HL-60 (cell line): ENCODE data around the gene CNPY2.

Experiments used
- GABPA ChIP-seq: IDR thresholded peaks from 2 replicates; pipeline ENCODE4 v1.6.1; 2012; ENCODE audit warnings: low read depth
- POLR2AphosphoS5 ChIP-seq: IDR thresholded peaks from 2 replicates; pipeline ENCODE4 v1.6.1; 2012; ENCODE audit warnings: low read depth
- TF ChIP-seq, protein P1 (sequence below): IDR thresholded peaks from one replicate; pipeline ENCODE4 v1.5.1; 2011; ENCODE audit warnings: low read length, control low read depth, inconsistent platforms; ENCODE audit not compliant: insufficient read depth
- TF ChIP-seq, protein P2 (sequence below): IDR thresholded peaks from 2 replicates; pipeline ENCODE4 v1.6.1; 2012; ENCODE audit warnings: low read depth; ENCODE audit not compliant: insufficient replicate concordance

DNA sequence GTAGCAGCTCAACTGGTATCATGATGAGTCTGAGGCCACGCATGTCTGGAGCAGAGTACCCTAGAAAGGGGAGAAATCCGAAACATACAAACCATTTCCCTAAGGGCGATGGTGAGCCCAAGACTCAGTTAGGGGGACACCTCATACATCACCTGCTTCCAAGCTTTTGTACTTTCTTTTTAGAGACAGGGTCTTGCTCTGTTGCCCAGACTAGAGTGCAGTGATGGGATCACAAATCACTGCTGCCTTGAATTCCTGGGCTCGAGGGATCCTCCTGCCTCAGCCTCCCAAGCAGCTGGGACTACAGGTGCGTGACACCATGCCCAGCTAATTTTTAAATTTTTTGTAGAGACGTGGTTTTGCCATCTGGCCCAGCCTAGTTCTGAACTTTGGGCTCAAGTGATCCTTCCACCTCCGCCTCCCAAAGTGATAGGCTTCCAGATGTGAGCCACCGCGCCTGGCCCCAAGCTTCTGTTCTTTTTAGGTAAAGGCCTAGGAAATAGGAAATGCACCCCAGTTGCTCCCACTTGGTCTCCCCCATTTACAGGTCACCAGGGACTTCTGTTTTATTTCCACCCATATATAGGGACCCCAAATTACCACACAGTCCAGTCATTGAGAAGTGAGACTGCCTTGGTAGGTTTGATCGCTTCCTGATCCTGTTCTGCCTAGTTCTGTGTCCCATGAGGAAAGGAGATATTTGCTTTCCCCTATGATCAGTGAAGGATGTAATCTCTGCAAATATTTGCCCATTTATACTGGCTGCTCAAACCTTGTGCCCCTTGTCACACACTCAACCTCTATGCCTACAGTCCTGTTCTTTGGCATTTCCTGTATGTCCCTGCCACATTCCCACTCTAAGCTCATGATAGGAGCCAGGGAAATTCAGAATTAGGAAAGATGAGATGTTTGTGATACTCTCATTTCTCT is 46.6 kb upstream of the CNPY2 start, which contains the start of gene APOF:
- TF ChIP-seq, protein P1, sequence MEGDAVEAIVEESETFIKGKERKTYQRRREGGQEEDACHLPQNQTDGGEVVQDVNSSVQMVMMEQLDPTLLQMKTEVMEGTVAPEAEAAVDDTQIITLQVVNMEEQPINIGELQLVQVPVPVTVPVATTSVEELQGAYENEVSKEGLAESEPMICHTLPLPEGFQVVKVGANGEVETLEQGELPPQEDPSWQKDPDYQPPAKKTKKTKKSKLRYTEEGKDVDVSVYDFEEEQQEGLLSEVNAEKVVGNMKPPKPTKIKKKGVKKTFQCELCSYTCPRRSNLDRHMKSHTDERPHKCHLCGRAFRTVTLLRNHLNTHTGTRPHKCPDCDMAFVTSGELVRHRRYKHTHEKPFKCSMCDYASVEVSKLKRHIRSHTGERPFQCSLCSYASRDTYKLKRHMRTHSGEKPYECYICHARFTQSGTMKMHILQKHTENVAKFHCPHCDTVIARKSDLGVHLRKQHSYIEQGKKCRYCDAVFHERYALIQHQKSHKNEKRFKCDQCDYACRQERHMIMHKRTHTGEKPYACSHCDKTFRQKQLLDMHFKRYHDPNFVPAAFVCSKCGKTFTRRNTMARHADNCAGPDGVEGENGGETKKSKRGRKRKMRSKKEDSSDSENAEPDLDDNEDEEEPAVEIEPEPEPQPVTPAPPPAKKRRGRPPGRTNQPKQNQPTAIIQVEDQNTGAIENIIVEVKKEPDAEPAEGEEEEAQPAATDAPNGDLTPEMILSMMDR: no peak
- TF ChIP-seq POLR2AphosphoS5: no peak
- TF ChIP-seq, protein P2, sequence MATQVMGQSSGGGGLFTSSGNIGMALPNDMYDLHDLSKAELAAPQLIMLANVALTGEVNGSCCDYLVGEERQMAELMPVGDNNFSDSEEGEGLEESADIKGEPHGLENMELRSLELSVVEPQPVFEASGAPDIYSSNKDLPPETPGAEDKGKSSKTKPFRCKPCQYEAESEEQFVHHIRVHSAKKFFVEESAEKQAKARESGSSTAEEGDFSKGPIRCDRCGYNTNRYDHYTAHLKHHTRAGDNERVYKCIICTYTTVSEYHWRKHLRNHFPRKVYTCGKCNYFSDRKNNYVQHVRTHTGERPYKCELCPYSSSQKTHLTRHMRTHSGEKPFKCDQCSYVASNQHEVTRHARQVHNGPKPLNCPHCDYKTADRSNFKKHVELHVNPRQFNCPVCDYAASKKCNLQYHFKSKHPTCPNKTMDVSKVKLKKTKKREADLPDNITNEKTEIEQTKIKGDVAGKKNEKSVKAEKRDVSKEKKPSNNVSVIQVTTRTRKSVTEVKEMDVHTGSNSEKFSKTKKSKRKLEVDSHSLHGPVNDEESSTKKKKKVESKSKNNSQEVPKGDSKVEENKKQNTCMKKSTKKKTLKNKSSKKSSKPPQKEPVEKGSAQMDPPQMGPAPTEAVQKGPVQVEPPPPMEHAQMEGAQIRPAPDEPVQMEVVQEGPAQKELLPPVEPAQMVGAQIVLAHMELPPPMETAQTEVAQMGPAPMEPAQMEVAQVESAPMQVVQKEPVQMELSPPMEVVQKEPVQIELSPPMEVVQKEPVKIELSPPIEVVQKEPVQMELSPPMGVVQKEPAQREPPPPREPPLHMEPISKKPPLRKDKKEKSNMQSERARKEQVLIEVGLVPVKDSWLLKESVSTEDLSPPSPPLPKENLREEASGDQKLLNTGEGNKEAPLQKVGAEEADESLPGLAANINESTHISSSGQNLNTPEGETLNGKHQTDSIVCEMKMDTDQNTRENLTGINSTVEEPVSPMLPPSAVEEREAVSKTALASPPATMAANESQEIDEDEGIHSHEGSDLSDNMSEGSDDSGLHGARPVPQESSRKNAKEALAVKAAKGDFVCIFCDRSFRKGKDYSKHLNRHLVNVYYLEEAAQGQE: no peak
- no peak for TF ChIP-seq GABPA
